Measurements from ENCODE around the gene ZNHIT3.

DNA sequence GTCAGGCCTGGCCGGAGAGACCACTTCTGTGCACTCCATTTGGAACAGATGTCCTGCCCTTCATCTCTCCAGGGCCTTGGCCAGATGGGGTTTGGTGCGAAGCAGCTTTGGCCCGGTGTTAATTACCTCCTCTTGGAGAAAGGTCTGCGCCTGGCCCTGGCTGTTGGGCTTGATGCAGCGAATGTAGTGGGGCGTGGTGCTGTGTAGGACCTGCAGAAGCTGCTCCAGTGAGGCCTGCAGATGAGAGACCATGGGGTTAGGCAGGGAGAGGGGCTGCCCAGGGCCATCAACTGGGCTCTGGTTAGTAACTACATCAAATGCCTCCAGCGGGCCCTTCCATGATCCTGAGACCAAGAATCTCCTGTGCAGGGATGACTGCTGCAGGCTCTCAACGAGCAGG lies 18.7 kb downstream of the ZNHIT3 start:
- TF ChIP-seq, protein P1, sequence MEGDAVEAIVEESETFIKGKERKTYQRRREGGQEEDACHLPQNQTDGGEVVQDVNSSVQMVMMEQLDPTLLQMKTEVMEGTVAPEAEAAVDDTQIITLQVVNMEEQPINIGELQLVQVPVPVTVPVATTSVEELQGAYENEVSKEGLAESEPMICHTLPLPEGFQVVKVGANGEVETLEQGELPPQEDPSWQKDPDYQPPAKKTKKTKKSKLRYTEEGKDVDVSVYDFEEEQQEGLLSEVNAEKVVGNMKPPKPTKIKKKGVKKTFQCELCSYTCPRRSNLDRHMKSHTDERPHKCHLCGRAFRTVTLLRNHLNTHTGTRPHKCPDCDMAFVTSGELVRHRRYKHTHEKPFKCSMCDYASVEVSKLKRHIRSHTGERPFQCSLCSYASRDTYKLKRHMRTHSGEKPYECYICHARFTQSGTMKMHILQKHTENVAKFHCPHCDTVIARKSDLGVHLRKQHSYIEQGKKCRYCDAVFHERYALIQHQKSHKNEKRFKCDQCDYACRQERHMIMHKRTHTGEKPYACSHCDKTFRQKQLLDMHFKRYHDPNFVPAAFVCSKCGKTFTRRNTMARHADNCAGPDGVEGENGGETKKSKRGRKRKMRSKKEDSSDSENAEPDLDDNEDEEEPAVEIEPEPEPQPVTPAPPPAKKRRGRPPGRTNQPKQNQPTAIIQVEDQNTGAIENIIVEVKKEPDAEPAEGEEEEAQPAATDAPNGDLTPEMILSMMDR (conservative IDR thresholded peaks at IDR 0.05) = no peak
- no peak for TF ChIP-seq EZH2 (IDR thresholded peaks at IDR 0.05; ENCODE audit: low read depth)

All from PC-9 (cell line).